Measurements from ENCODE around the gene ZFHX3. TPM values are rescaled to one million over a fixed set of nuclear protein-coding genes. Genes with fewer than 3 reads are reported as not detected.

The ZFHX3 gene
- total RNA-seq, 1 experiment from 2014 or later = 3.5 TPM

DNA sequence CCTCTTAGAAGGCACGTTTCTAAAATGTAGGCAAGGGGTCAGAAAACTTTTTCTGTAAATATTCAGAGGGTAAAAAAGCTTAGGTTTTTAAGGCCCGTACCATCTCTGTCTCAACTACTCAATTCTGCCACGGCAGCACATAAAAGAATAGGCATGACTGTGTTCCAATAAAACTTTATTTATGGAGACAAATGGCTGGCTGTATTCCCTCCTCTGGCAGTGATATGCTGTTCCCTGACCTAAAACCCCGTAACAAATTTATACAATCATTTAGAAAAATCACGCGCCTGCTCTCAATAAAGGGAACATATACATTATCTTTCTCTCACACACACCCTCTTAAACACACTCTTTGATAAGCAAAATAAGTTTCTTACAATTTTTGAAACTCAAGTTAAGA is 138.7 kb downstream of the ZFHX3 start:
- DNase-seq (ENCODE audit: low spot score) = no peak

DNA sequence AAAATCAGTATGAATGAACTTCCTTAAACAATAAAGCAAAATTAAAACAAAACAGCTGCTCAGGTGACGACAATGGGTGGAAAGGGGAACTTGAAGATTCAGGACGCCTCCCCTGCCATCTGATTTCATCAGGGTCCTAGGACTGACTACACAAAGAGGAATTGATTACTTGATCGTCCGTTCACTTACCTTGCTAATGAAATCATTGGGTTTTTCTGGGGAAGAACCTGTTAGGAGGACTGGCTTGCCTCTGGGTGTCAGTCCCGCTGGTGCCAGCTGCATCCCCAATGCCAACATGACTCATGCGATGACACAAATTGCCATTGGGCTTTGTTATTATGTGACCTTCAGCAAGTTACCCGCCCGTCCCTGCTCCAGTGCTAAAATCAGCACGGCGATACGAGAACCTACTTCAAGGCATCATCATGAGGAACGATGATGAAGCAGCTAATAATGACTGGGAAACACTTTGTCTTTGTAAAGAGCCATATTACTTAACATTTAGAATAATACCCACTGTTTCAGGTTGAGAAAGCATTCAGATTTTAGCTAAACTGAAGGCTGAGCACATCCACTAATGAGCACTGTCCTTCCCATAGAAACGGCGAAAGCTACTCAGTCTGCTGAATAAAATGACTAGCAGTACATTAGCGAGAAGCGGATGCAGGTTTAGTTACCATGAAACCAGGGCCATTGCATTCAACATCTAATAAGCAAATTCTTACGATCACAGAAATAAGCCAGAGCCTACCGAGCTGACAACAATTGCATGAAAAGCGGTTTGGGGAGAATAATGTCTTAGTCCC is 139.4 kb downstream of the ZFHX3 start:
- no peak for DNase-seq (ENCODE audit: low spot score)

DNA sequence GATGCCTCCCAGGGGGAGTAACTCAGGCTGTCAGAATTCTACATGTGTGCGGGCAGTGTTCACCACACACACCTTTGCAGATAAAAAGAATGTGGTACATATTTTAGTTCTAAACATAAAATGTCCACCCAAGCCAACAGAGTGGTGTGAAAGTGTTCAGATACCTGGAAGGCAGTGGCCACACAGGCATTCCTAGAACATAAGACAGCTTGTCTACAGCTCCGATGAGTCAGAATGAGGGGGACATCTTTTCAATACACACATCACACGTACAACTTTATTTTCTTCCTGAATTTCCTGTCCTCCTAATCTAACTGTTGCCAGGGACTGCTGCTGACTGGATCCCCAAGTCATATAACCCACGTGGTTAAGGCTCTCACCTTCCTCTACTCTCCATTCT is 142.3 kb downstream of the ZFHX3 start:
- no peak for DNase-seq (ENCODE audit: low spot score)

DNA sequence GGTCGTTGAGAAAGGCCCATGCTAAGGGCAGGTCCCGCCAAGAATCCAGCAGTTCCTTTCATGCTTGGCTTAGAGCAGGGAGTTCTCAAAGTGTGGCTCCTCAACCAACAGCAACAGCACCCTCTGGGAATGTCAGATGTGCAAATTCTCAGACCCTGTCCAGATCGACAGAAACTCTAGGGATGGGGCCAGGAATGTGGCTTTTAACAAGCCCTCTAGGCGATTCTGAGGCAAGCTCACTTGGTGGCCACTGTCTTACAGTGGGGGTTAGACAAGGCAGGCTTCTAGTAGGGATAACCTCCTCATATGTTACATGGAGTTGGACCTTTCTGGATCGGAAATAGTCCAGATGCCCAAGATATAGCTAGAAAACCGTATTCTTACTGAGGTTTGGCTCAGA is 144.8 kb downstream of the ZFHX3 start:
- DNase-seq (ENCODE audit: low spot score) = no peak

DNA sequence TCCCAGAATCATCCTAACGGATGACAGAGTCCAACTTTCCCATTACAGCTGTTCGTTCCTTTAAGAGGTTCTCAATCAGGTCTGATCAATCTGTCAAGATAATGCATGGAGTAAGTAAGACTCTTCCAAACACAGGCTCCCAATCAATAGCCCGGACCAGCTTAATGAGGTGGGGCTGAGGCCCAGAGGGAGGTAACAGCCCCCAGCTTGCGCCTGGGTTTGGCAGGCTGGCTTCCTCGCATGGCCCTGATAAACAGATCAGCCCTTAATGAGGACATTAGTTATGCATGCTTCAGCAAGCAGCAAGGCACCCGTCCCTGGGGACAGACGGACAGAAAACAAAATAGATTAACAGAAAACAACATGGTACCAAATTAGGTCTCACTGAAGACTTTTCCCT is 145.7 kb downstream of the ZFHX3 start:
- no peak for DNase-seq (ENCODE audit: low spot score)

DNA sequence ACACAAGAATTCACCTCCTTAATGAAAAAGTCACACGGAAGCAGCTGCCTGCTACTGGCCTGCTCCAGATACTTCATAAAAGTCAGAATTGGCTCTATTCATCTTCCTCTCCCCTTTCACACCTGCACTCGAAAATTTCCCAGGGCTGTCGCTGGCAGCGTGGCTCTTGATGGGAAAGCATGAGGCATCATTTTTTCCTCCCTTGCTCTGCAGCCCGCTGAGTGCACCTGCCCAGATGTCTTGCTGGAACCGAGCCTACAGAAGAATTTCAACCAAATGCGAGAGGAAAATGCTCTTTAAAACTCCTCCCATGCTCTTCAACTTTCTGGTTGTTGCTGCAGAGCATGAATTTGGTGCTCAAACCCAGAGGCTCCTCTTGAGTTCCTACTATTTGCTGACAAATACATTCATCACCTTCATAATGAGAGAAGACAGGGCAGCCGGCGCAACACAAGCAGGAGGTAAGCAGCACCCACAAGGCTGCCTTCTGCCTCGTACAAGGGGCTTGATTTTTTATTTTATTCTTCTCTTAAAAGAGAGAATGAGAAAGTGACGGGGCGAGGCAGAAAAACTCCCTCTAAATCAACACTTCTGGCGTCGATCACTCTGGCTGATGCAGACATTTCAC is 146.8 kb downstream of the ZFHX3 start:
- DNase-seq (ENCODE audit: low spot score) = no peak

DNA sequence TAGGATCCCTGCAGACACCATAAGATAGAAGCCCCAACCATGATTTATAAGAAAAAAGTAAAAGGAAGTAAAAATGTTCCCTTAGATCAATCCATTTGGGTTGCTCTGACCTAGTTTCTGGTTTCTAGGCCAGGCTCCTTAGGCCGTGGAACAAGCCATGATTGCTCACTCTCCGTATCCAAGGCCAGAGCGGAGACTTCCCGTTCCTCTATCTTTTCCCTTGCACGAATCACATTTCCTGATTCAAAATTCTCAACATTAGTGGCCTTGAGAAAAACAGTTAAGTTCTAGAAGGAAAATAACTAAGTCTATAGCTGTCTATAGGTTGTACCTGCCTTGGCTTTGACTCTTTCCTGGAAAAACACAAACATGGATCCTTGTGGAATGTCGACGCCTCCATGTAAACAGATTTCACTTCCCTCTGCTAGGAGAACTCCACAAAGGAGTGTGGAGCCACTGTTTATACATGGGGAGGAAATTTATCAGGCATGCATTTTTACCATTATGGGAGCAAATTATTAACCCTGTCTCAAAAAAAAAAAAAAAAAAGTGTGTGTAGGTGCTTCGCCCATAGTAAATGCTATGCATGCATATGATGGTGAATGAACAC is 149.6 kb downstream of the ZFHX3 start:
- DNase-seq (ENCODE audit: low spot score) = no peak

DNA sequence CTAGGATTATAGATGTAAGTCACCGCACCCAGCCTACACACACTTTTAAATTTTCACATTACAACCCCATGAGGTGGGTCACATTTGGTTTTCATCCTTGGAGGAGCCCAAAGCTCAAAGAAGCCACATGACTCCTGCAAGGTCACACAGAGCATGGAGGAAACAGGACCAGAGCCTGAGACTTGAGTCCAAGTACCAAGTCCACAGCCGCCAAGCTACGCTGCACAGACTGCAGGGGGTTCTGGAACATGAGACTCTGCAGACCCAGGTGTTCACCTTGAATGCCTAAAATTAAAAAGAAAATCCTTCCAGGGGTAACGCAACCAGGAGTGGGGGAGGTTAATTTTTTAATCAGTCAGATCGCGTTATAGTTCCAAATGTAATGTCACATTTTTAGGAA is 150.2 kb downstream of the ZFHX3 start:
- no peak for DNase-seq (ENCODE audit: low spot score)

DNA sequence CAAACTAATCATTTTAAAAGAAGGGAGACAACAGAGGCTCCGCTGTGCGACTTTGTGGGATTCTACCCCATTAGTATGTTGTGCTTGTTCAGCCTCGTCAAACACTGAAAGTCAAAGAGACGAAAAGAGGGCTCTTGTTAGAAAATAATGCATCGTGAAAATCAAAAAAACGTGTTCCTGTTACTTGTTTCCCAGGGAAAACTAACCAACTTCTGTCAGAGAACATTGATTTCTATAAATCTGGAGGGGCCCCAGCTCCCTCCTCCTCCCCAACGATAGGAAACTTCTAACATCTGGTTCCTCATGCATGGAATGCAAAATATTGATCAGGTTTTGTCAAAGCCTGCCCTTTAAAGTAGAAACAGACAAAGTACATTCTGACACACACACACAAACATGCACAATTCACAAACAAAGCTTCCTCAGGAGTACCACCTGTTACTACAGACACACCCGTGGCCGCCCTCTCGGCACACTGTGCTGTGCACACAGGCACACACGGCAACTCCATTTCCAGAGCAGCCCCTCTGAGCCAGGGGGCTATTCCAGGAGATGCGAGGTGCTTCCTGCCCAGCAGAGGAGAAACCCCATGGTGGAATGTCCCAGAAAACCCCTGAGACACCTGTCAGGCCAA is 151.3 kb downstream of the ZFHX3 start:
- DNase-seq (ENCODE audit: low spot score) = no peak

DNA sequence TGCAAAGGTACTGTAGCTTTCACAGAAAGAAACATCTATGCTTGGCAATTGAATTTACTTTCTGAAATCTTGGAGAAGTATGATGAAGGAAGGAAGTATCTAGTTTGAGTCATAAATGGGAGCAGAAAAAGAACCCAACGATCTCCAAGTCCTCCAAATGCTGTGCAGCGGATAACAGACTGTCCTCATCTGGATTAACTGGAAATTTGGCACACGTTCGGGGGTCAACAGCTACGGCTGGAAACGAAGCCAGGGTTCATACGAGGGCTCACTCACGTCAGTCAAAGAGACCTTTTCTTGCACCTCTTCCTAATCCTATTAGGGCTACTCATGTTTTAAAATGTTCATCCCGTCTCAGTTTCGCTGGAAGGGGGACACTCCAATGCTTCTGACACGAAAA is 152.0 kb downstream of the ZFHX3 start:
- DNase-seq (ENCODE audit: low spot score) = no peak

DNA sequence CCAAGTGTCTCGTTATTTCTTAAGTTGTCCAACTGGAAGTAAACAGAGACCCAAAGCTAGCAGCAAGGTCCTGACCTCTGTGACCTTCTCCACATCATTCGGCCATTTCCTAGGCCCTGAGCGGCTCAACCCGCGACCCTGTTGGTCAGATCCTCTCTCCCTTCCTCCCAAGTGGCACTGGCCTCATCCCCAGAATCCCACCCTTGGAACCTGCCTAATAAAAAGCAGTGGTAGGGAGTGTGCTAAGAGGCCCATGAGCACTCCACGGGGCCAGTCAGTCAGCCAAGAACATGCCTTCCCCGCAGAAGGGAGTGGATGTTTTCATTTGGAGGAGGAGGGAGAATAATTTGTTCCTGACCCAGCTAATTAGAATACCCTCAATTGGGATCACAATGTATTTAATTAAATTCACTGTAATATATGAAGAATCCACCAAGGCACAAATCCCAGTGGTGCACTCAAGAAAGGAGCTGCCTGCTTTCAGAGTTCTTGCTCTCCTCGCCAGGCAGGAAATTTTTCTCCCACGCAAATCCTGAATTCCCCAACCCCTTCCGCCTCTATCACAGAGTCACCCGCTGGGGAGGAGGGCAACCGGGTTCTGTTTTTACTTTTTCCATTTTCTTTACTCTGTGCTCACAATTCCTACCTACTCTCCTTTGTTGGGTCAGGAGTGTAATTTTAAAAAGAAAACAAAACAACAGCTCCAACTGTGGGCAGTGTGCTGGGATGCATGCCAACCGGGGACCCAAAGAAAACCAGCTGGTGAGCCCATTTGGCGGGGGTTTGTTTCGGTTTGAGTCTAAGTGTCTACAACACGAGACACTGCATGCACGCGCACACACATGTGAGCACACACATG is 153.4 kb downstream of the ZFHX3 start:
- no peak for DNase-seq (ENCODE audit: low spot score)

DNA sequence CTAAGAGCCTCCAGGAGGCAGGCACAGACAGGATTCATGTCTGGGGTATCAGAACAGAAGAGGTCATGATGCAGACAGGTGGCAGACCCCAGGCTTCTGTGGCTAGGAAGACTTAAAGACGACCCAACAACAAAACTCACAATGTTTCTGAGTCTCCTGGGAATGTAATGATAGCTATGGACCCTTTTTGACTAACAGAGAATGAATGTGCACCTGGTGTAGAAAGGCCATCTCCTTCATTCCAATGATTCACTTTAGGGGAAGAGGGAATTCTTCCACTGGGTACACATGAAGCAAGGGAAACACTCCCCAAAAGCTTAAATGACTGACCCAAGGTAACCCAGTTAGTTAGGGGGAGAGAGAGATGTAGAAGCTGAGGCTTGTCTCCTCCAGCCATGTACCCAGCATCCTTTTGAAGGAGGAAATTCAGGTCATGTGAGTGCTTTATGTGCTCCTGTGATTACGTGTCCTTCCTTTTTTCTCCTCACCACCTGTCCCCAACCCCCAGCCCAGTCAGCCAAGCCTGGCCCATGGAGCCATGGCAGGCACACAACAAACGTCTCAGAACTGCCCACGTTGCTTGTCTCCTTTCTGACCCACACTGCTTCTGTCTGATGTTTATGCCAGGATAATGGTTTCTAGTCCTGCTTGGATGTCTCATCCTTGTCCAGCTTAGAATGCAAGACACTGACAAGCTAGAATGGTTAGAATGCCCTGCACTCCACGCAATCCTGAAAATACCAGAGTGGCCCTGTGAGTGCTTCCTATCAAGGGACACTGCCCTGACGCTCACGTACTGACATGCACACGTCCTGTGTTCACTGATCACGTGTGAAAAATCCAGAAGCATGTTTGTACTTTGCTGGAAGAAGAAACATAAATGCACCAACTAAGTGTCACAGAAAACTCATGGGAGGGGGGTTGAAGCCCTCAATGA is 156.4 kb downstream of the ZFHX3 start:
- DNase-seq (ENCODE audit: low spot score) = no peak

DNA sequence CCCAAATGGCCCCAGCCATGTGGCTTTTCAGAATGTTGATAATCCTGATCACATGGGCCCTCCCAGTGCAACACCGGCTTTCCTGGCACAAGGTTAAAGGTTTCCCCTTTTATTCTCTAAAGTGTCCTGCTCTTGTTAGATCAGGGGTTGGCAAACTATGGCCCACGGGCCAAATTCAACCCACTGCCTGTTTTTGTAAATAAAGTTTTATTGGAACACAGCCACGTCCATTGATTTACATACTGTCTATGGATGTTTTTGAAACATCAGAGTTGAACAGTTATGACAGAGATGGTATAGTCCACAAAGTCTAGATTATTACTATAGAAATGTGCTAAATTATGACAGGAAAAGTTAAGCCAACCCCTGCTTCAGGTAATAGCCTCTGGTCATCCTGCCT is 157.3 kb downstream of the ZFHX3 start:
- no peak for DNase-seq (ENCODE audit: low spot score)

DNA sequence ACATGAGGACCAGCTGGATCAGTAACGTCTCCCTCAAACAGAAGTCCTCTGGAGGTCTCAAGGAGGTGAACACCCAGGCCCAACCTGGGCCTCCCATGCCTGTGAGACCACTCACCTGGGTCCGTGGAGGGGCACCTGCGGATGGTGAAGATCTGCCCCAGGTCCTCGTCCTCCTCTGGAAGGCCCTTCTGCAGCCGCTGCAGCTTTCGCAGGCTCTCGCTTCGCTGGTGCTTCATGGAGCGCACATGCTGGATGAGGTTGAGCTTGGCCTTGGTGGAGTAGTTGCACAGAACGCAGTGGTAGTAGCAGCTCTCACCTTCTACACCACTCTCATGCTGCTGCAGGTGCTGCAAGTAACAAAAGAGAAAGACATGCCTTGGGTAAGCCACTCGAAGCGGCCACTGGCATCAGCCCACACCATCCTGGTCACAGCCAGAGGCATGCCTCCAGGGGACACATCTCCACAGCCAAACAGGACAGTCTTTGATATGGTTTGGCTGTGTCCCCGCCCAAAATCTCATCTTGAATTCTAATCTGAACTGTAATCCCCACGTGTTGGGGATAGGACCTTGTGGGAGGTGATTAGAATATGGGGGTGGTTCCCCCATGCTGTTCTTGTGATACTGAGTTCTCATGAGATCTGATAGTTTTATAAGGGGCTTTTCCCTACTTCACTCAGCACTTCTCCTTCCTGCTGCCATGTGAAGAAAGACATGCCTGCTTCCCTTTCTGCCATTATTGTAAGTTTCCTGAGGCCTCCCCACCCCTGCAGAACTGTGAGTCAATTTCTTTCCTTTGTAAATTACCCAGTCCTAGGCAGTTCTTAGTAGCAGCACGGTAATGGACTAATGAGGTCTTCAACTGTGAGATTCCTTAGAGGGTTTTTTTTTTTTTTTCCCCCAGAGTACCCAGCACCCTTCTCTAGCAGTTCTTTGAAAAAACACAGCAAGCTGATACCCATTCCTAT is 158.0 kb downstream of the ZFHX3 start:
- DNase-seq (ENCODE audit: low spot score) = no peak

DNA sequence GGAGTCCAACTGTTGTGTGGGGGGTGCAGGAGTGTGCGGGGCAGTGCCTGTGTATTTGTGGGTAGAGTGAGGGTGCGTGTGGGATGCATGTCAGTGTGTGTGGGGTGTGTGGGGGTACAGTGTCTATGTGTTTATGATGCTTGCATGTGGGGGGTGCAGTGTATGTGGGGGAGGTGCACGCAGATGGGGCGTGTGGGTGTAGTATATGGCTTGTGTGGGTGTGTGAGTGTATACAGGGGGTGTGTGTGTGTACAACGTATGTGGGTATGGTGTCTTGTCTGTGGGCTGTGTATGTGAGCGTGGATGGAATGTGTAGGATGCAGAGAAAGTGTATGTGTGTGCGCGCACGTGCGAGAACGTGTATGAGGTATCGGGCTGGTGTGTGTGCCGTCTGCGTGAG is 160.4 kb downstream of the ZFHX3 start:
- DNase-seq (ENCODE audit: low spot score) = no peak

DNA sequence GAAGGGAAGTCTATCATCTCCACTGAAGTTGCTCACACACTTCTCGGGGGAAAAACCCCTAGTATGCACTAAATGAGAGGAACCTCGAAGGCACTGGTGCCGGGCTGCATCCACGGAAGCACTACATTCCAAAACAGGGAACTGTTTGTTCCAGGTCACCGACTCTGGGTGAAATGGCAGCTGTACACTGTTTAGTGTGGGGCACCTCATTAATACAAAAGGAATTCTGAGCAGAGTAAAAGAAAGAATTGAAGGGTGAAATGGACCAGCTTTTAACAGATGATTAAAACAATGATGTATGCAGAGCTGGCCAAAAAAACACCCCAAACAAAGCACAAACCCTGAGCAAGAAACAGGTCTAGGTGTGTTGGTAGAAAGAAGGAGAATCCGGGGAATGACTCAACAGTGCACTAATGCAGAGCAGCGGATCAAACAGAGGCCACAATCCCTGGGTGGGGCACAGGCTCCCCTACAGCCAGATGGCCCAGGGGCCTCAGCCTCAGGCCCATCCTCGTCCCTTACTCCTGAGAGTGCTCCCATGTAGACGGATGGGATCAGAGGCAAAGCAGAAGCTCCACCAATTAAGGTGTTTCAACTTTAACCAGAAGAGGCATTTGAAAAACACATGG is 161.5 kb downstream of the ZFHX3 start:
- no peak for DNase-seq (ENCODE audit: low spot score)

DNA sequence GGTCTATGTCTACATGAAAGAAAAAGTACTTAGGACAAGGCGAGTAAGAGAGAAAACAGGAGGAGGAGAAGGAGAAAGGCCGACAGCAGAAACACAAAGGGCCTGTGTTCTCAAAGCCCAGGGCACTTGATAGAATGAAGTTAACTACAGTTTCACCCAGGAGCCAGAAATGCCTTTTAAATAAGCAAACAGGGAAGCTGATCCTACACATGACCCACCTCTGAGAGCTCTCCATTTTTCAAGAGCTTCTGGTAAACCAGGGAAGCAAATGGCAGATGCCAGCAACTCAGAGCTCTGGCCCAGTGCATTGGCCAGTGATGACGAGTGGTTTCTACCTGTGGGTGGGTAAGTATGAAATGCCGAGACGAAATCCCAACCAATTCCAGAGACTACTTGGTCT is 163.4 kb downstream of the ZFHX3 start:
- no peak for DNase-seq (ENCODE audit: low spot score)

DNA sequence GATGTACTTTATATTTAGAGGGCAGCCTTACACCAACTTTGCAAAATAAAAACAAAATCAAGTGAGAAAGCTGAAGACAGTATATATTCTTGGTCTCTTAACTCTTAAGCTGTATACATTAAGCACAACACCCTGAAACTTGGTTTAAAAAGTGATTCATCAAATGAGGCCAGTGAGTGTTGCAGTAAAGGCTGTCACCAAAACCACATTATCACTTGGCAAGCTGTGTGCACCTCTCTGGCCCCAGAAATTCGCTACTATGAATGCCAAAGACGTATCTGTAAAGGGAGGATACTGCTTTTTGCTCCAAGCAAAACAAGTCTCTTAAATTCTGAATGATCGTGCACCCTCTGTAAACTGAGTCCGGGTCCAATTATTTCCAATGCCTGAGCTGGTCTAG is 163.9 kb downstream of the ZFHX3 start:
- DNase-seq (ENCODE audit: low spot score) = no peak

DNA sequence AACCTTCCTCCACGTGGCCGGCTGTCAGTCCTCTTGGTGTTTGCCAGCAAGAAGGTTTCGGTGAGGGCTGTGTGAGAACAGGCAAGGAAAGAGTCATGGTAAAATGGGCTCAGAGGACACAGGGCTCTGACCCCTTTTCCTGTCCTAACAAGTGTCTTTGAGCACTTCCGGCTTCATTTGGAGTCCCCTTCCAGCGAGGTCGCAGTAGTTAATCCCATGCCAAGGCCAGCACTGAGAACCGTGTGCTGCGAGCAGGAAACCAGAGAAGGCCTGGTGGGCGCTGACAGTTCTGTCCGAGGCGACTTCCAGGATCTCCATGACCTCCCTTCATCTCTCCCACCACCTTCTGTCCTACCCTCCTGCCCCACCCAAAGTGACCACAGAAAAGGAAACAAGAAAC is 168.1 kb downstream of the ZFHX3 start:
- DNase-seq (ENCODE audit: low spot score) = no peak
